Stimulated activated CD8-positive, alpha-beta memory T cell treated with anti-CD3 and anti-CD28 coated beads, Interleukin-12 subunit alpha, Interleukin-12 subunit beta, amount 100 ng/mL, for 24 hours (primary cell): ENCODE results near the gene MED13.
"Not testable (repeated sequence)": the region's sequence is repeated elsewhere in the genome, so short reads cannot be mapped to it uniquely, and the experiment has no call there.

Experiments used
- DNase-seq: peaks from one replicate; pipeline ENCODE4 v3.0.0-alpha.2; 2020; ENCODE audit errors: extremely low read depth

The MED13 gene

DNA sequence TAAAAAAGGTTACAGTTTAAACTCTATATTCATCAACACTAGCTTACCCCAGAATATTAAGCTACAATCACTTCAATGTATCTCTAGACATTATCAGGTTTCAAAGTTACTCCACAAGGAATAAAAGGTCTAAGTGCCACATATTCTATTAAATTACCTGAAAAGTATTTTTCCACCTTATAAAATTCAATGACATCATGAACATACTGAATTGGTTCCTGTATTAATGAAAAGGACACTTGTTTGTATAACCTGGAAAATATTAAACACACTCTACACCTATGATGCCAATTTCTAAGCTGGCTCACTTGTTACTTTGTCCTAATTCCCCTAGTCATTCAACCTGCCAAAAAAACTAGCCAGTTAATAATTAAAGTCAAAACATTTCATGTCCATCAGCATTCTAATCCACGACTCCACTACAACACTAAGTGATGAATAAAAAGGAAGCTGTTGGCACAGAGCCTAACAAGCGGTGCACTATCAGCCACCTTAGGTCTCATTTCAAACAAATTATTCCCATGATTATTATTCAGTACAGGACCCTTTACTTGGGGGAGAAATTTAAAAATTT lies 12.2 kb downstream of the MED13 start:
- DNase-seq: no peak

- no peak for DNase-seq
Observed at GRCh38 chr17:62051053-62051452, 14.0 kb downstream of the MED13 start.

DNA sequence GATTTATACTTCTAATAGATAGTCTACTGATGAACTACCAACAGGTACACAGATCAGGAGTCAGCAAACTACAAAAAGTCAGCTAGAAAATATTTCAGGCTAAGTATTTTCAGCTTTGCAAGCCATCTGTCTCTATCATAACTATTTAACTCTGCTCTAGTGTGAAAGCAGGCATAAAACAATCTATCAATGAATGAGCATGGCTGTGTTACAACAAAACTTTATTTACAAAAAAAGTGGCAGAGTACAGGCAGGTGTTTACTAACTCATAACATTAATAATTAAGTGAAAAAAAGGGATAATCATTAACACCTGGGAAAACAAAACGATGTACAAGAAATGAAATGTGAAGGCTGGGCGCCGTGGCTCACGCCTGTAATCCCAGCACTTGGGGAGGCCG lies 15.8 kb downstream of the MED13 start:
- DNase-seq: no peak

DNA sequence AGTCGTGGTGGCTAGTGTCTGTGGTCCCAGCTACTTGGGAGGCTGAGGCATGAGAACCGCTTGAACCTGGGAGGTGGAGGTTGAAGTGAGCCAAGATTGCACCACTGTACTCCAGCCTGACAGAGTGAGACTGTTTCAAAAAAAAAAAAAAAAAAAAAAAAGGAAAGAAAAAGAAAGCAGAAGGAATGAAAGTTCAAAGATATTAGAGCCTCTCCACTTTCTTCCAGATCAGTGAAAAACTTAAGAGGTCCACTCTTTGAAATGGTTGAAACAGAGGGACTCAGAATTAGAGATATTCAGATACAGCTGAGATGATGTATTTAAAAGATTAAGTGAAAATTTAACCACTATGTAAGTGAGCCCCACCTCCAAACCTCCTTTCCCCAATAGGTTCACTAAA lies 16.8 kb downstream of the MED13 start:
- DNase-seq: no peak

GRCh38 chr17:62045517-62045916 lies 19.6 kb downstream of the MED13 start:
- no peak for DNase-seq

- DNase-seq: no peak
Observed at GRCh38 chr17:62045109-62045508, 20.0 kb downstream of the MED13 start.

DNA sequence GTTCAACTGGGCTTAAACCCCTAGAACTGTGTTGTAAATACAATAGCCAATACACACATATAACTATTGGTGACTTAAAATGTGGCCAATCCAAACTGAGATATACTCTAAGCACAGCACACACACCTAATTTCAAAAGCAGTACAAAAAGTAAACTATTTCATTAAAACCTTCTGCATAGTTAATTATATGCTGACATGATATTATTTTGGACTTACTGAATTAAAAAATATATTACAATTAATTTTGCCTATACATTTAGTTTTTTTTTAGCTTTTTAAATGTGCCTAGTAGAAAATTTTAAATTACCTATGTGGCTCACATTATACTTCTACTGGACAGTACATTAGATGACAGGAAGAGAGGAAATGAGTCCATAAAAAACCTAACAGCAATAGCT lies 21.5 kb downstream of the MED13 start:
- no peak for DNase-seq

DNA sequence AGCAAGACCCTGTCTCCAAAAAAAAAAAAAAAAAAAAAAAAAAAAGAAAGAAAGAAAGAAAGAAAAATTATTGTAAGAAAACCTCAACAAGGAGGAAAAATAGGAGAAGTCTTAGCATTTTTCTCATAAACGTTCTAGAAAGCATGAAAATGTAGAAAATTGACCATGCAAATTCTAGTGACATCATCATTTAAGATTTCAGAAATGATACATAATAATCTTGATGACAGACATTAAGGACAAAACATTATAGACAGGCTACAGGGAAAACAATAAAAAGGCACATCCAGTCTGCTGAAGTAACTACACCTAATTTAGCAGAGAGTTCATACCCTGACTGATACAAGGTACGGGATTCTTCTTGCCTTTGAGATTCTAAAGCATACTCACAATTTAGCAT lies 21.9 kb downstream of the MED13 start:
- DNase-seq: no peak

DNA sequence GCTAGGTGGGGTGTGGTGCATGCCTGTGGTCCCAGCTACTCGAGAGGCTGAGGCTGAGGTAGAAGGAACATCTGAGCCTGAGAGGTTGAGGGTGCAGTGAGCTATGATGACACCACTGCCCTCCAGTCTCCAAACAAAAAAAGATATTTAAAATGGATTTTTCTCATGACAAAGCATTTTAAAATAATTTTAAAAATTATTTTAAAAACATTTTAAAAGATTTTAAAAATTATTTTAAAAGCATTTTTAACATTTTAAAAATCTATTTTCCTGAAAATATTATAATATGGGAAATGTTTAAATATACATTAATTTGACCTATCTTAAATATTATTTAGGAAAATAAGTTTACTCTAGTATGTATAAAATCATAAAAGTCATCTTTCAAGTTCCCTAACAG lies 26.8 kb downstream of the MED13 start:
- no peak for DNase-seq

DNA sequence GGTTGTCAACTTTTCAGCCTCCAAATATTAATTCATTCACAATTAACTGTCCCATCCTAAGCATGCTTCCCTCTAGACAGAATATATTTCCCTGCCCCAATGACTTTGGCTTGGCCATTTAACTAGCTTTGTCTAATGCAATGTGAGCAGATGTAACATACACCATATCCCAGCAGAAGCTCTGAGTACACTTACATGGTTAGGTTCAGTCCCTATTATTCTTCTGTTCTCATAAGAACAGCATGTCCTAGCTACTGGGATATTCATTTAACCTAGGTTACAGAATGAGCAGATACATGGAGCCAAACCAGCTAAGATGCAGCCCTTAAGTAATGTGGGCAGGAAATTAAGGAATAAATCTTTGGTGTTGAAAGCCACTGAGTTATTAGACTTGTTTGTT lies 31.8 kb downstream of the MED13 start:
- DNase-seq: no peak

DNA sequence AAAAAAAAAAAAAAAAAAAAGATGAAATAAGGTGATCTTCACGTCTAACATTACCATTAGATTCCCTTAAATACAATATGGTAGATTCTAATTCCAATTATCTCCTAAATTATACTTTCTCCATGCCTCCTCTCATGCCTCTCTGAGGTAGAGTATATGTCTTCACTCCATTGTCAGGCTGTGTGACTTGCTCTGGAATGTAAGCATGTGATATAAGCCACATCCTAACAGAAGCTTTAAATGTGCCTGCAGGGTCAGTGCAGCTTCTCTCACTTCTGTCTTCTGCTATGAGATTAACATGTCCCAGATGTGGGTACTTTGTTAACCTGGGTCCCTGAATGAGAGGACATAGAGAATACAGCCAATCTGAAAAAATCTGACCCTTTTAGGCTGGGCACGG lies 32.6 kb downstream of the MED13 start:
- no peak for DNase-seq

- no peak for DNase-seq
Observed at GRCh38 chr17:62030264-62030663, 34.8 kb downstream of the MED13 start.

DNA sequence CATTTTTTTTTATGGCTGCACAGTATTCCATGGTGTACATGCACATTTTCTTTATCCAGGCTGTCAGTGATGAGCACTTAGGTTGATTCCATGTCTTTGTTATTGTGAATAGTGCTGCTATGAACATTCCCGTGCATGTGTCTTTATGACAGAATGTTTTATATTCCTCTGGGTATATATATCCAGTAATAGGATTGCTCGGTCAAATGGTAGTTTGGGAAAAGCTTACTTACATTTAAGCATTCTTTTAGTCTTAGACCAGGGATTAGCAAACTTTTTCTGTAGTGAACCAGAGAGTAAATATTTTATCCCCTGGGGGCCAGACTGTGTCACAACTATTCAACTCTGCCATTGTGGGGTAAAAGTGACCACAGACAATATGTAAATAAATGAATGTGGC lies 40.2 kb downstream of the MED13 start:
- no peak for DNase-seq

- no peak for DNase-seq
Observed at GRCh38 chr17:62017912-62018311, 47.2 kb downstream of the MED13 start.

- no peak for DNase-seq
Observed at GRCh38 chr17:62017496-62017895, 47.6 kb downstream of the MED13 start.

GRCh38 chr17:62014526-62014925 lies 50.6 kb downstream of the MED13 start:
- DNase-seq: no peak

GRCh38 chr17:62009220-62009619 lies 55.9 kb downstream of the MED13 start:
- DNase-seq: no peak

DNA sequence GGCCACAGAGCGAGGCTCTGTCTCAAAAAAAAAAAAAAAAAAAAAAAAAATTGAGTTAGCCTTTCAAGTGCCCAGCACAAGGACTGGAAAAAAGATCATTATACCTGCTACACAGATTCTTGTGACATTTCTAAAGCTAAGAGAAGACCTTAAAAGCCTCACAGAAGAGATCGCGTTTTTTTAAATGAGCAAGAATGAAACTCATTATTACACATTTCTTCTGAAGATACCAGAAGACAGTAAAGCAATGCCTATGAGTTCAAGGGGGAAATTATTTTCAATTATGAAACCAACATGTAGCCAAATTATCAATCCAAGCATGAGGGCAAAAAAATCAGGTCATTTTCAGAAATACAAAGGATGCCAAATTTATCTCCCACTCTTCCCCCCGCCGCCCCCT lies 56.8 kb downstream of the MED13 start:
- DNase-seq: no peak

DNA sequence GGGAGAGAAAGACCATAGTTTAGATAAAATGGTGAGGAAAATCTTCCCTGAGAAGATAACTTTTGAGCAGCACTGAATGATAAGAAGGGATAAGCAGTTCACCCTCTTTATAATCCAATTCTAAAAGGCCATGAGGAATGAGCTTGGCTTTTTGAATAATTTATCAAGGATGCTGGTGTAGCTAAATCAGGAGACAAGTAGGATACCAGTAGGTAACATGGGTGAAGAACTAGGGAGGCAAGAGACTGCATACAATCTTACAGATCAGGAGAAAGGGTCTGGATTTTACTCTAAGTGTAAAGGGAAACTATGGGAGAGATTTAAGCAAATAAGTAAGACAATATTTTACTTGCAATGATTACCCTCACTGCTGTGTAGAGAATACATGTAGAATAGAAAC lies 60.7 kb downstream of the MED13 start:
- no peak for DNase-seq

DNA sequence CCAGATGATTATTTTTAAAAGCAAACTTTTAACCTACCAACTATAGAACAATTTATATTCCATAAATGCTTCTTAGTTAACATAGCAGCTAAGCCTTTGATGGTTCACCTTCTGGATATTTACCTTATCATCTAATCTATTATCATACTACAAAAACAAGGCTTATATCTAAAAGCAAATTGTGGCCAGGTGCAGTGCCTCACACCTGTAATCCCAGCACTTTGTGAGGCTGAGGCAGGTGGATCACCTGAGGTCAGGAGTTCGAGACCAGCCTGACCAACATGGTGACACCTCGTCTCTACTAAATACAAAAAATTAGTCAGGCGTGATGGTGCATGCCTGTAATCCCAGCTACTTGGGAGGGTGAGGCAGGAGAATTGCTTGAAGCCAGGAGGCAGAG lies 61.9 kb downstream of the MED13 start:
- not testable (repeated sequence) for DNase-seq

DNA sequence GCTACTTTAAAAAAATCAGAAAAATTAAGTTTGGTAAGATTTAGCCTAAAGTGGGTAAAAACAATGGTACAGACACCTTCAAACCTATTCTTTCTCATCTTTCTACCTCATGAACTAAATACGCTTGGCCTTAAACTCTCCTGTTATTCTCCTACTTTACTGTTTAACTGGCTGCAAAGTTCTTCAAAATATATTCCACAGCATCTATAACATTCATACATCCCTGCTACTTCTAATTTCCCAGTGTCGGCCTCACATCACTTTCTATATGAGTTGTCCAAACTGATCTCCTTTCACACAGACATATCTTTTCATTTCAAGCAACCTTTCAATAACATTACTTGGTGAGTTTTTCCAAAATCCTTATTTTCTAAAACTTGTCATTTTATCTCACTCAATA lies 64.0 kb downstream of the MED13 start:
- no peak for DNase-seq

- no peak for DNase-seq
Observed at GRCh38 chr17:62000186-62000585, 64.9 kb downstream of the MED13 start.

DNA sequence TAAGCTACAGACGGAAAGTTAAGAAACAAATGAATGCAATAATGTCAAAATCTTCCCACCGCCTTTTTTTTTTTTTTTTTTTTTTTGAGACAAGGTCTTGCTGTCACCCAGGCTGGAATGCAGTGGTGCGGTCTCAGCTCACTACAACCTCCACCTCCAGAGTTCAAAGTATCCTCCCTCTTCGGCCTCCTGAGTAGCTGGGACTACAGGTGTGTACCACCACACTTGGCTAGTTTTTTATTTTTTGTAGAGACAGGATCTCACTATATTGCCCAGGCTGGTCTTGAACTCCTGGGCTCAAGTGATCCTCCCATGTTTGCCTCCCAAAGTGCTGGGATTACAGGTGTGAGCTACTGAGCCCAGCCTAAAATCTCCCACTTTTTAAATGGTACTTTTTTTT lies 66.5 kb downstream of the MED13 start:
- DNase-seq: not testable (repeated sequence)

- DNase-seq: no peak
Observed at GRCh38 chr17:61997664-61998063, 67.4 kb downstream of the MED13 start.
